ENCODE results near the gene ARMC7.
"Not testable (repeated sequence)": the region's sequence is repeated elsewhere in the genome, so short reads cannot be mapped to it uniquely, and the experiment has no call there.

The ARMC7 gene

DNA sequence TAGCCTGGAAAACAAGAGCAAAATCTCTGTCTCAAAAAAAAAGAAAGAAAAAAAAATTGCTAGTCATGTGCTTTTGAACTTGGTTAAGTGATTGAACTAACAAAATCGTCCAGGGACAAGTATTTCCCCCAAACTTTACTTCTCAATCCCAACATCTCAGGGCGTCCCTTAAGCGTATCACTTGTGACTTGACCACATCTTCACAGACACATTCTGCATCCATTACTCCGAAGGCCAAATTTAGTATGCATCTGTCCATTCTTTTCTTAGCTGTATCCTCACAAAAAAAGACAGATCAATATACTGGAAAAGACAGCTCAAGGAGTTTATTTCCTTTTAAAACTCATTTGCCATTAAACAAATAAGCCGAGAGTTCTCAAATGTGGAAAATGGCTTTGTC is 50.4 kb downstream of the ARMC7 start:
- no peaks in the 10 kb centered on the region for H3K27me3 Mint-ChIP-seq

DNA sequence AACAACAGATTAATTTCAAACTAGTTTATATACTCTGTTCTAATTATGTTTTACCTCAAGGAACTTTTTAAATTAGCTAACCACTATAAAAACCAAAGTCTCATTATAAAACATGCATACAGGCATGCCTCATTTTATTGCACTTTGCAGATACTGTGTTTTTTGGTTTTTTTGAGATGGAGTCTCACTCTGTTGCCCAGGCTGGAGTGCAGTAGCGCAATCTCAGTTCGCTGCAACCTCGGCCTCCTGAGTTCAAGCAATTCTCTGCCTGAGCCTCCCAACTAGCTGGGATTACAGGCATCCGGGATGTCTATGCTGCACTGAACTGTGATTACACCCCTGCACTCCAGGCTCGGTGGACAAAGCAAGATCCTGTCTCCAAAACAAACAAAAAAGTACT is 53.3 kb downstream of the ARMC7 start:
- Mint-ChIP-seq H3K9me3 (ENCODE audit: low read depth) (no peaks in the 10 kb centered on the region), H3K27ac (no peak overlapping the region), H3K4me1 (ENCODE audit: low read depth) (no peaks in the 10 kb centered on the region), H3K4me3 (no peak overlapping the region), H3K36me3 (no peaks in the 10 kb centered on the region), H3K27me3 (no peaks in the 10 kb centered on the region)

More for the DNA sequence above, 50.4 kb downstream of the ARMC7 start:
- H3K4me1 Mint-ChIP-seq (ENCODE audit: low read depth): peaks cover 5% of the 10 kb centered on the region
- H3K9me3 Mint-ChIP-seq (ENCODE audit: low read depth): no peaks in the 10 kb centered on the region
- no peaks in the 10 kb centered on the region for H3K36me3 Mint-ChIP-seq
- H3K4me3 Mint-ChIP-seq: no peak overlapping the region
- no peak overlapping the region for H3K27ac Mint-ChIP-seq

DNA sequence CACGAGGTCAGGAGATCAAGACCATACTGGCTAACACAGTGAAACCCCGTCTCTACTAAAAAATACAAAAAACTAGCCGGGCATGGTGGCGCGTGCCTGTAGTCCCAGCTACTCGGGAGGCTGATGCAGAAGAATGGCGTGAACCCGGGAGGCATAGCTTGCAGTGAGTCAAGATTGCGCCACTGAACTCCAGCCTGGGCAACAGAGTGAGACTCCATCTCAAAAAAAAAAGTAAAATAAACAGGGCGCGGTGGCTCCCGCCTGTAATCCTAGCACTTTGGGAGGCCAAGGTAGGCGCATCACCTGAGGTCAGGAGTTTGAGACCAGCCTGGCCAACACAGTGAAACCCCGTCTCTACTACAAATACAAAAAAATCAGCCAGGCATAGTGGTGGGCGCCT is 54.8 kb downstream of the ARMC7 start:
- not testable (repeated sequence) for H3K27me3 Mint-ChIP-seq; H3K36me3 Mint-ChIP-seq; H3K4me1 Mint-ChIP-seq (ENCODE audit: low read depth); H3K4me3 Mint-ChIP-seq; H3K9me3 Mint-ChIP-seq (ENCODE audit: low read depth); H3K27ac Mint-ChIP-seq

DNA sequence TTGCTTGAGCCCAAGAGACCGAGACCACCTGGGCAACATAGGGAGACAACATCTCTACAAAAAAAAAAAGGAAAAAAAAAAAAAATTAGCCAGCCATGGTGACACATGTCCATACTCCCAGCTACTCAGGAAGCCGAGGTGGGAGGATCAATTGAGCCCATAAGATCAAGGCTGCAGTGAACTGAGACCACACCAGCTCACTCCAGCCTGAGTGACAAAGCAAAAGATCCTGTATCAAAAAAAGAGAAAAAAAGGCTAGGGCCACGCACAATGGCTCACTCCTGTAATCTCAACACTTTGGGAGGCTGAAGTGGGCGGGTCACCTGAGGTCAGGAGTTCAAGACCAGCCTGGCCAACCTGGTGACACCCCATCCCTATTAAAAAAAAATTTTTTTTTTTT is 59.2 kb downstream of the ARMC7 start:
- Mint-ChIP-seq H3K4me3 (no peak overlapping the region), H3K9me3 (ENCODE audit: low read depth) (no peaks in the 10 kb centered on the region), H3K27ac (no peak overlapping the region), H3K36me3 (no peaks in the 10 kb centered on the region), H3K4me1 (ENCODE audit: low read depth) (peaks cover 12% of the 10 kb centered on the region), H3K27me3 (no peaks in the 10 kb centered on the region)

DNA sequence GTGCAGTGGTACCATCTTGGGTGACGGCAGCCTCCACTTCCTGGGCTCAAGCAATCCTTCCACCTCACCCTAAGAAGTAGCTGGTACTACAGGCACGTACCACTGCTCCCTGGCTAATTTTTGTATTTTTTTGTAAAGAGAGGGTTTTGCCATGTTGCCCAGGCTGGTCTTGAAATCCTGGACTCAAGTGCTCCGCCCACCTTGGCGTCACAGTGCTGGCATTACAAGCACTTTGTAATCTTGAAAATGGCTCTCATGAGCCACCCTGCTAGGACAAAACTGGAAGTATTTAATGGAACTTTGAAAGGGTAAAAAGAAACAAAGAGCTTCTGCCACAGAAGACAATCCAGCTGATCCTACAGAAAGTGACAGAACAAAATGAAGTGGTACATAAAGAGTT is 63.8 kb downstream of the ARMC7 start:
- Mint-ChIP-seq H3K36me3 (peaks cover 2% of the 10 kb centered on the region), H3K27me3 (no peaks in the 10 kb centered on the region), H3K27ac (peak overlapping the region; percentile 22), H3K9me3 (ENCODE audit: low read depth) (no peaks in the 10 kb centered on the region), H3K4me3 (no peak overlapping the region), H3K4me1 (ENCODE audit: low read depth) (peaks cover 21% of the 10 kb centered on the region)

DNA sequence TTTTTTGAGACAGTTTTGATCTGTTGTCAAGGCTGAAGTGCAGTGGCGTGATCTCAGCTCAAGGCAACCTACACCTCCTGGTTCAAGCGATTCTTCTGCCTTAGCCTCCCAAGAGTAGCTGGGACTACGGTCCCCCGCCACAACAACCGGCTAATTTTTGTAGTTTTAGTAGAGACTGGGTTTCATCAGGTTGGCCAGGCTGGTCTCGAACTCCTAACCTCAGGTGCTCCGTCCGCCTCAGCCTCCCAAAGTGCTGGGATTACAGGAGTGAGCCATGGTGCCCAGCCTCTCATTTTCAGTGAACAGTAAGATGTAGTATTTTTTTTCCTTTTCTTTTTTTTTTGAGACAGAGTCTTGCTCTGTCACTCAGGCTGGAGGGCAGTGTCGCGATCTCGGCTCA is 65.2 kb downstream of the ARMC7 start:
- Mint-ChIP-seq H3K4me3 (no peak overlapping the region), H3K27me3 (no peaks in the 10 kb centered on the region), H3K36me3 (peaks cover 2% of the 10 kb centered on the region), H3K9me3 (ENCODE audit: low read depth) (no peaks in the 10 kb centered on the region), H3K27ac (no peak overlapping the region), H3K4me1 (ENCODE audit: low read depth) (peaks cover 29% of the 10 kb centered on the region)

DNA sequence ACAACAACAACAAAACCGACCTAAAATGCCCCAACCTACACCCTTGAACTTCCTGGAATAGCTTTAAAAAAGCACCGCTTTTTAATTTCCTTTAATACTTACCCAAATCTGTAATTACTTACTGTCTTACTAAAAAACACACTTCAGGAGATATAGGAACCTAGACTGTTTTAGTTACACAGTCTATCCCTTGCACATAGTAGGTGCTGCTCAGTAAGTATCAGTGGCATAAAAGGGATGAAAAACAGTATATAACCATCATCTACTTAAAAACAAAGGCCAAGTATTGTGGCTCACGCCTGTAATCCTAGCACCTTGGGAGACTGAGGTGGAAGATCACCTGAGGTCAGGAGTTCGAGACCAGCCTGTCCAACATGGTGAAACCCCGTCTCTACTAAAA is 66.9 kb downstream of the ARMC7 start:
- Mint-ChIP-seq H3K27ac (no peak overlapping the region), H3K36me3 (peaks cover 2% of the 10 kb centered on the region), H3K27me3 (no peaks in the 10 kb centered on the region), H3K4me1 (ENCODE audit: low read depth) (peaks cover 40% of the 10 kb centered on the region), H3K9me3 (ENCODE audit: low read depth) (no peaks in the 10 kb centered on the region), H3K4me3 (no peak overlapping the region)

DNA sequence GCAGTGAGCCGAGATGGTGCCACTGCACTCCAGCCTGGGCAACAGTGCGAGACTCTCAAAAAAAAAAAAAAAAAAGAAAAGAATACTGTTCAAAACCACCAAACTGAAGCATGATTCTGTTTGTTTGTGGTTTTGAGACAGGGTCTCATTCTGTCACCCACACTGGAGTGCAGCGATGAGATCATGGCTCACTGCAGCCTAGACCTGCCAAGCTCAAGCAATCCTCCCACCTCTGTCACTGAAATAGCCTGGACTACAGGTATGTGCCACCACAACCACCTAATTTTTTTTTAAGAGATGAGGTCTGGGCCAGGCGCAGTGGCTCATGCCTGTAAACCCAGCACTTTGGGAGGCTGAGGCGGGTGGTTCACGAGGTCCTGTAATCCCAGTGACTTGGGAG is 68.7 kb downstream of the ARMC7 start:
- Mint-ChIP-seq H3K4me1 (ENCODE audit: low read depth) (peaks cover 37% of the 10 kb centered on the region), H3K27me3 (no peaks in the 10 kb centered on the region), H3K36me3 (peaks cover 2% of the 10 kb centered on the region), H3K27ac (no peak overlapping the region), H3K9me3 (ENCODE audit: low read depth) (no peaks in the 10 kb centered on the region), H3K4me3 (peak overlapping the region; percentile 40)

Measured in activated naive CD8-positive, alpha-beta T cell (primary cell).